ENCODE measurements around the gene AHRR. TPM values are rescaled to one million over a fixed set of nuclear protein-coding genes. Genes with fewer than 3 reads are reported as not detected.
"Not testable (repeated sequence)": the region's sequence is repeated elsewhere in the genome, so short reads cannot be mapped to it uniquely, and the experiment has no call there.

Gene AHRR
- total RNA-seq, 1 donor from 2014 or later: 0.29 TPM

- H3K4me3 ChIP-seq (ENCODE audit: low read depth, low read length): no peak overlapping the region
- TF ChIP-seq, protein P1, sequence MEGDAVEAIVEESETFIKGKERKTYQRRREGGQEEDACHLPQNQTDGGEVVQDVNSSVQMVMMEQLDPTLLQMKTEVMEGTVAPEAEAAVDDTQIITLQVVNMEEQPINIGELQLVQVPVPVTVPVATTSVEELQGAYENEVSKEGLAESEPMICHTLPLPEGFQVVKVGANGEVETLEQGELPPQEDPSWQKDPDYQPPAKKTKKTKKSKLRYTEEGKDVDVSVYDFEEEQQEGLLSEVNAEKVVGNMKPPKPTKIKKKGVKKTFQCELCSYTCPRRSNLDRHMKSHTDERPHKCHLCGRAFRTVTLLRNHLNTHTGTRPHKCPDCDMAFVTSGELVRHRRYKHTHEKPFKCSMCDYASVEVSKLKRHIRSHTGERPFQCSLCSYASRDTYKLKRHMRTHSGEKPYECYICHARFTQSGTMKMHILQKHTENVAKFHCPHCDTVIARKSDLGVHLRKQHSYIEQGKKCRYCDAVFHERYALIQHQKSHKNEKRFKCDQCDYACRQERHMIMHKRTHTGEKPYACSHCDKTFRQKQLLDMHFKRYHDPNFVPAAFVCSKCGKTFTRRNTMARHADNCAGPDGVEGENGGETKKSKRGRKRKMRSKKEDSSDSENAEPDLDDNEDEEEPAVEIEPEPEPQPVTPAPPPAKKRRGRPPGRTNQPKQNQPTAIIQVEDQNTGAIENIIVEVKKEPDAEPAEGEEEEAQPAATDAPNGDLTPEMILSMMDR (conservative IDR thresholded peaks at IDR 0.05; ENCODE audit: low read depth, low read length): no peak
- no peak for DNase-seq (ENCODE audit: low read depth)
Observed at GRCh38 chr5:364497-364896, 43.0 kb downstream of the AHRR start.

DNA sequence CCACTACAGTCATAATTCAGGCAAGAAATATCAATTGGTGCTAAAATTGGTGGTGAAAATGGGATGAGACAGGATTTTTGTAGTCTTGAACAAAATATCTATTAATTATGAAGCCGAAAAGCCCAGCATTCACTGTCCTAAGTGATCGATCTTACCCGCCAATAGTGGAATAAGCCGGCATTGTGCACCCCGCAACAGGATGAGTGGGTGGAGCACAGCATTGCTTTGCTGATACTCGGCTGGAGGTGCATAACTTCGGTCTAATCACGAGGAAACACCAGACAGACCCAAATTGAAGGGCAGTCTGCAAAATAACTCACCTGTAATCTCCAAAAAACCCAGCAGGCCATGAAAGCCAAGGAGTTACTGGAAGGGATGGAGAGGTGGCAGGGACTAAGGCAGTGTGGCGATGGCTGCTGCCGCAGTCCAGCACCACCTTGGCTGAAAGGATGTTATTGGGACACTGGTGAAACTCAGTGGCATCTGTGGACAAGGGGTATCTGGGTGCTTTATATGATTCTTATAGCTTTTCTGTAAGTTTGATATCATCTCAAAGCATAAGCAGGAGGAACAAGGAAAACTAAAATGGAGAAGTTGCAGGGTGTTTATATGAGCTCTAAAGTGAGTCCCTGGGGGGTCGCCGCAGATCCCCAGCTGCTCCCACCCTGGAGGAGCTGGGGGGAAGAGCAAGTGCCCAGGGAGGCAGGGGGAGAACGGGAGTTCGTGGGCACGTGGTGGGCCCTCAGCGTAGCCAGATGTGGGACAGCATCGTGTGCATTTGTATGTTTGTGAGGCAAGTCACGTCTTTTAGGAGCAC, 45.2 kb downstream of the AHRR start:
- TF ChIP-seq, protein P1 (conservative IDR thresholded peaks at IDR 0.05; ENCODE audit: low read depth, low read length): no peak
- no peak overlapping the region for H3K4me3 ChIP-seq (ENCODE audit: low read depth, low read length)
- DNase-seq (ENCODE audit: low read depth): no peak

DNA sequence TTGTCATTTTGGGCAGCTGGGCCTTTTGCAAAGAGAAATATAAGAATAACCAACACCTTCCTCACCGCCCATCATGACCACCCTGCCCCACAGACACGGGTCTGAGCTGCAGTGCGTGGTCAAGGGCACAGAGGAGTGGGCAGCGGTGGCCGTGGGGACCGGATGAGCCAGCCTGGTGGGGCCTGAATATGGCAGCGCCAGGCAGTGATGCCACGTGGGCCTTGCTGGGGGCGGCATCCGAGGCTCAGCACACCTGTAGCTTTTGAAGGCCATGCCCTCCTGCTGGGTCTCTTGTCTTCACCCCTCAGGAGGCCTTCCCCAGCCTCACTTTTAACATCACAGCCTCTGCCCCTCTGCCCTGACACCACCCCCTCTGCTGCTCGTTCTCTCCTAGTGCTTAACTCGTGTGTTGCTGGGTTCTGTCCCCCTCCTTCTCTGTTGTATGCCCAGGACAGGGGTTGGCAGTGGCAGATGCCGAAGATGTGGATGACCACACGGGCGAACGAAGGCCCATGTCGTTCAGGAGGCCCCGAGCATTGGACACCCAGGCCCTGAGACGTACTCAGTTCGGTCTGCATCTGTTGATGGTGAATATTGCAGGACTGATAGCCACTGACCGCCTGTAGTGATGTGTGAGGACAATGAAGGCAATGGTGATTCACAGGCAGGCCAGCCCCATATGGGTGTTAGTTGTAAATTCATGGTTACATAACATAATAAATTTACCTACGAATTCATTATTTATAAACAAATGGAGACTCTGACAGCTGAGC, 46.0 kb downstream of the AHRR start:
- TF ChIP-seq, protein P1 (conservative IDR thresholded peaks at IDR 0.05; ENCODE audit: low read depth, low read length): no peak
- DNase-seq (ENCODE audit: low read depth): no peak
- no peak overlapping the region for H3K4me3 ChIP-seq (ENCODE audit: low read depth, low read length)

- no peak for DNase-seq (ENCODE audit: low read depth)
- H3K4me3 ChIP-seq (ENCODE audit: low read depth, low read length): no peak overlapping the region
- TF ChIP-seq, protein P1 (conservative IDR thresholded peaks at IDR 0.05; ENCODE audit: low read depth, low read length): no peak
Observed at GRCh38 chr5:368183-369084, 46.9 kb downstream of the AHRR start.

DNA sequence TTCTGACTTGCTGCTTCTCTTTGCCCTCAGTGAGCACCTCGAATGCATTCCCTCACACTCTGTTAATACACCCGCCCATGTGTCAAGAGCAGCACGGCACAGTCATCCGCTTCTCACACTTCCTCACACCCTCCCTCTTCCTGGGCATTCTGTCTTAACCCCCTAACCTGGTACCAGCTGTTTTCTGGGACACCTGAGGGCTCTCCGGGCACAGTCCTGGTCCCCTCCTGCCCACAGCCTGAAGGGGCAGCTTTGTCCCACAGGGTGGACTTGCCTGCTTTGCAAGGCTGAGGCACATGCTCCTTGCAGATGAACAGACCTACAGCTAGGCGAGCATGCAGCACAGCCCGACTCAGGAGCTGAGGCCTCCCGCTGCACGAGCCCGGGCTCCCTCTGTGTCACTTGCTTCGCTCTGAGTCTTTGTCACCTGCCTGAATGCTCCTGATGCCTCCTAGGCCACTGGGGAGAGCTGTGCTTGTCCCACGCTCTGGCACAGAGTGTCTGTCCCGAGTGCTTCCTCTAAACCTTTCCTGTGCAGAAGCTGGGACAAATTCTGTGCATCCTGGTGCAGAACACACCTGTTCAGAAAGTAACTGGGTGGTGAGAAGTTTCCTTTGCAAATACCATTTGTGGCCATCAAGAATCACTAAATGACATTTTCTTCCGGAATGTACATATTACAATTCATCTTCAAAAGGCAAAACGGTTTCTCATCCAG, 47.8 kb downstream of the AHRR start:
- DNase-seq (ENCODE audit: low read depth): no peak
- TF ChIP-seq, protein P1 (conservative IDR thresholded peaks at IDR 0.05; ENCODE audit: low read depth, low read length): no peak
- H3K4me3 ChIP-seq (ENCODE audit: low read depth, low read length): no peak overlapping the region

- DNase-seq (ENCODE audit: low read depth); H3K4me3 ChIP-seq (ENCODE audit: low read depth, low read length): not testable (repeated sequence)
Observed at GRCh38 chr5:369869-370236, 48.3 kb downstream of the AHRR start.

Measured in epithelial cell of proximal tubule (primary cell).